Mesothelial cell of epicardium (in vitro differentiated cells): ENCODE results near the gene TMEM53. TPM values are rescaled to one million over a fixed set of nuclear protein-coding genes. Genes with fewer than 3 reads are reported as not detected.
A peak's percentile ranks its signal among the peaks of the same experiment; 100 is the strongest.
"Not testable (repeated sequence)": the region's sequence is repeated elsewhere in the genome, so short reads cannot be mapped to it uniquely, and the experiment has no call there.

Experiments
- DNase-seq, 2 experiments: peaks; one replicate each; pipeline ENCODE4 v3.0.0; 2021; ENCODE audit warnings: low spot score in 2 of 2; ENCODE audit not compliant: unreplicated experiment in 2 of 2
- H3K27ac Mint-ChIP-seq: 2 replicates; pipeline ENCODE4 v1.8.0; 2021; ENCODE audit warnings: mixed read lengths
- H3K27me3 Mint-ChIP-seq: 2 replicates; pipeline ENCODE4 v1.8.0; 2021; ENCODE audit warnings: low read depth, mixed read lengths
- H3K36me3 Mint-ChIP-seq: 2 replicates; pipeline ENCODE4 v1.8.0; 2021; ENCODE audit warnings: mixed read lengths
- H3K4me1 Mint-ChIP-seq: 2 replicates; pipeline ENCODE4 v1.8.0; 2021; ENCODE audit warnings: mixed read lengths
- H3K4me3 Mint-ChIP-seq: 2 replicates; pipeline ENCODE4 v1.8.0; 2021; ENCODE audit warnings: mild to moderate bottlenecking, moderate library complexity, mixed read lengths
- H3K9me3 Mint-ChIP-seq: 2 replicates; pipeline ENCODE4 v1.8.0; 2021; ENCODE audit warnings: mixed read lengths
- CTCF ChIP-seq: fragments of 200-600 bp; sonication (generic); IDR thresholded peaks from one replicate; pipeline ENCODE4 v1.5.0; 2021; ENCODE audit warnings: antibody characterized with exemption; ENCODE audit not compliant: unreplicated experiment
- total RNA-seq: library from RNA; stranded (reverse); gene quantifications from 3 replicates; pipeline ENCODE4 v1.2.1, GENCODE V29; 2021

TMEM53 gene
- total RNA-seq, 1 donor from 2014 or later, result 8.9 TPM

- Mint-ChIP-seq H3K4me3 (no peak overlapping the region), H3K27me3 (peaks cover 2% of the 10 kb centered on the region), H3K36me3 (peaks cover 8% of the 10 kb centered on the region), H3K27ac (no peak overlapping the region), H3K9me3 (peaks cover 13% of the 10 kb centered on the region), H3K4me1 (peaks cover 5% of the 10 kb centered on the region)
- TF ChIP-seq CTCF, result no peak
- no peak for DNase-seq
These were observed 31.7 kb upstream of the TMEM53 start for GRCh38 chr1:44705938-44706337.

DNA sequence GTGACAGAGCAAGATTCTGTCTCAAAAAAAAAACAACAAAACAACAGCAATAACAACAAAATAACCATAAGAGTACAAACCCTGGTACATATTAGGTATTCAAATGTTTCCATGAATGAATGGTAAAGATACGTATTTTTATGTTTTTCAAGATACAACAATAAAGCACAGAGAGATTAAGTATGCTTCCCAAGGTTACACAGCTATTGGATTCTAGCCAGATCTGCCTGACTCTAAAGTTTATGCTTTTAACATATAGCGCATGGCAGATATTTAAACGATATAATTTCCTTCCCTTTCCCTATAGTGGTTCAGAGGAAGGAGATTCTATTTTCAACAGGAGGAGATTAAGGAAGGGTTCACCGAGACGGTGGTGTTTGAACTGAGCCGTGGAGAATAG, 31.2 kb upstream of the TMEM53 start:
- H3K4me1 Mint-ChIP-seq, result peaks cover 9% of the 10 kb centered on the region
- no peak overlapping the region for H3K27ac Mint-ChIP-seq
- peaks cover 6% of the 10 kb centered on the region for H3K36me3 Mint-ChIP-seq
- DNase-seq, result no peak
- no peak for TF ChIP-seq CTCF
- peaks cover 2% of the 10 kb centered on the region for H3K27me3 Mint-ChIP-seq
- H3K4me3 Mint-ChIP-seq, result no peak overlapping the region
- H3K9me3 Mint-ChIP-seq, result peaks cover 13% of the 10 kb centered on the region

GRCh38 chr1:44701141-44701573, 26.9 kb upstream of the TMEM53 start:
- no peaks in the 10 kb centered on the region for H3K9me3 Mint-ChIP-seq
- no peak overlapping the region for H3K4me3 Mint-ChIP-seq
- H3K4me1 Mint-ChIP-seq, result peaks cover 9% of the 10 kb centered on the region
- H3K27me3 Mint-ChIP-seq, result no peaks in the 10 kb centered on the region
- no peak for DNase-seq
- no peaks in the 10 kb centered on the region for H3K36me3 Mint-ChIP-seq
- peak overlapping the region; percentile 47 for H3K27ac Mint-ChIP-seq
- no peak for TF ChIP-seq CTCF

GRCh38 chr1:44700573-44700972, 26.3 kb upstream of the TMEM53 start:
- no peak overlapping the region for H3K27ac Mint-ChIP-seq
- DNase-seq, result no peak
- H3K36me3 Mint-ChIP-seq, result no peaks in the 10 kb centered on the region
- H3K27me3 Mint-ChIP-seq, result no peaks in the 10 kb centered on the region
- peaks cover 9% of the 10 kb centered on the region for H3K4me1 Mint-ChIP-seq
- no peaks in the 10 kb centered on the region for H3K9me3 Mint-ChIP-seq
- no peak overlapping the region for H3K4me3 Mint-ChIP-seq
- no peak for TF ChIP-seq CTCF

DNA sequence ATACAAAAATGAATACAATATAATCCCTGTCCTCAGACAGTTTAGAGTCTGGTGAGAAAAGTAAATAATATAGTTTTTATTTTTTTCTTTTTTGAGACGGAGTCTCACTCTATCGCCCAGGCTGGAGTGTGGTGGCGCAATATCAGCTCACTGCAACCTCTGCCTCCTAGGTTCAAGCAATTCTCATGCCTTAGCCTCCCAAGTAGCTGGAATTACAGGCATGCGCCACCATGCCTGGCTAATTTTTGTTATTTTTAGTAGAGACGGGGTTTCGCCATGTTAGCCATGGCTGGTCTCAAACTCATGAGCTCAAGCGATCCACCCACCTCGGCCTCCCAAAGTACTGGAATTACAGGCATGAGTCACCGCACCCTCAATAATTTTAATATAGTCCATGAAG, 25.1 kb upstream of the TMEM53 start:
- not testable (repeated sequence) for H3K9me3 Mint-ChIP-seq, H3K27ac Mint-ChIP-seq, DNase-seq, H3K4me3 Mint-ChIP-seq, H3K4me1 Mint-ChIP-seq, H3K36me3 Mint-ChIP-seq, H3K27me3 Mint-ChIP-seq

DNA sequence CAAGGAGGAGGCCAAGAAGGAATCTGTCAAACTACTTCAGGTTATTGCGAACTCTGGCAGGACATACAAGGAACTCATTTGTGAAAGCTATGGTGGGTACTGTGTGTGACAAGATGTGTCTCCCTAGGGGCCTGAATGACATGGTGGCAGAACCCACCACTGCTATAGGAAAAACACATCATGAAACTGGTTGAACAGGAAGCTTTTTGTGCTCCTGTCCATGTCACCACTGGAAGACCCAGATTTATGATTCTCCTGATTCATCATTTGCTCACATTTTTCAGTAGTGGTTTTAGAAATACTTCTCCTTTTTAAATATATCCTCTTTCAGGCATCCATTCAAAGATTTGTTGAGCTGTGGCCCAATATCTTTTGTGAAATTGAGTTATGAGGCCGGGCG, 23.9 kb upstream of the TMEM53 start:
- Mint-ChIP-seq H3K27ac (no peak overlapping the region), H3K9me3 (no peaks in the 10 kb centered on the region), H3K27me3 (no peaks in the 10 kb centered on the region), H3K36me3 (peaks cover 2% of the 10 kb centered on the region), H3K4me1 (peaks cover 9% of the 10 kb centered on the region), H3K4me3 (no peak overlapping the region)
- TF ChIP-seq CTCF, result no peak
- DNase-seq, result no peak
